ENCODE measurements around the gene IL21R.

Gene IL21R

DNA sequence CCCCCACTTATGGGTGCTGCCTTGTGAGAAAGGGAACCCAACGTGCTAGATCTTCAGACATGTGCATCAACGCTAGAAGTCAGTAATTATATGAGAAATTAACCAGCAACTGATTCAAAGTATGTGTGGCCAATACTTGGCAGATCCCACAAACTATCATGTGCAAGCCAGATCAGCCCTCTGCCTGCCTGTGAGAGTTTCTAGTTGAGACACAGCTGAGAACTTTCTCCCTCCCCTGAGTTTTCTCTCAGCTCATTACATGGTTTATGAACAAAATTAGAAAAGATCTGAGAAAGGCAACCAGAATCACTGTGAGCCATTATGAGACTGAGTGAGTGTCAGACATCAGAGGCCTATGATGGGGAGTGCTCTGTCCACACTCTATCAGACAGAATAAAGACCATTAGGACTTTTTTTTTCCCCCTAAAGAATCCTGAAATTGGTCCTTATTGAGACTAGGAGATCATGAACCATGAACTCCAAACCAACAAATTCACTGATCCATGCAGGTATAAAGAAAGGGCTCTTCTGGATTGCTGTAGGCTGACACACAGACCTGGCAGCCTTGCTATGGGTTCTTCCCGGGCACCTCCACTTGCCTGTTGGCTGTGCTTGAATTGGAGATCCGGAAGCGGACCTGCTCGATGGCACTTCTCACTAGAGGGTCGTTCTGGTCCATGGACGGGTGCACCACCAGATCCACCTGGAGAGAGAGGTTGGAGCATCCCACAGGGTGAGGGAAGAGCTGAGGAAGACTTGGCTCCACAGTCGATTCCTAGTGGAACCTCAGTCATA, 96.3 kb downstream of the IL21R start:
- no peak for DNase-seq

DNA sequence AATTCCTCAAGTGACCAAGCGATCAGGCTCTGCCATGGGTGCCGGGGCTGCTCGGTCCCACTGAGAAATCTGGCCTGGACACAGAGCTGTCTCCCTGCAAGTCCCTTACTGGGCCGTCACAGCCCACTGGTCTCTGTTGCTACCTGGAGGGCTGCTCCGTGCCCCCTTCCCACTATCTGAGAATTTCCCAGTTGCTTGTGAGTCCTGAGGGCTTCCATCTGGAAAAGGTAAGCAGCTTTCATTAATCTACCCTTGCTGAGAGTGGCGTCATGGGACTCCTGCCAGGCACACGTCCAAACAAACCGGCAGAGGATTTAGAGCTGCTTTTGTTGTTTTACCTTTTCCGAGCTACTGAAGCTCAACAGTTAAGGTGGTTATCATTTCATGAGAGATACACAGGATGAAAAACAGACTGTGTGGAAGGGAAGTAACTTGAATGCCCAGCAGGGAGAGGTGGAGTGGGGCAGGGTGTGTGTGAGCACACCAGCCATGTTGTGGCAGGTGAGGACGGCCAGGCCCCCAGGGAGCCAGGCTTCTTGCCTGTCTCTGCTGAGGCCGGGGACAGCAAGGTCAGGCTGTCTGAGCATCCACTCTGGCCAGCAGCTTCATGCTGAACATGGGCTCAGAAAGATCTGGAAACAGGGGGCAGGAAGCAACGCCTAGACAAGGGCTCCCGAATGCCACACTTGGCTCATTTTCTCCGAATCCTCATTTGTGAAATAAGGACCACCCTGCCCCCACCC, 97.1 kb downstream of the IL21R start:
- DNase-seq: peak; percentile 69

DNA sequence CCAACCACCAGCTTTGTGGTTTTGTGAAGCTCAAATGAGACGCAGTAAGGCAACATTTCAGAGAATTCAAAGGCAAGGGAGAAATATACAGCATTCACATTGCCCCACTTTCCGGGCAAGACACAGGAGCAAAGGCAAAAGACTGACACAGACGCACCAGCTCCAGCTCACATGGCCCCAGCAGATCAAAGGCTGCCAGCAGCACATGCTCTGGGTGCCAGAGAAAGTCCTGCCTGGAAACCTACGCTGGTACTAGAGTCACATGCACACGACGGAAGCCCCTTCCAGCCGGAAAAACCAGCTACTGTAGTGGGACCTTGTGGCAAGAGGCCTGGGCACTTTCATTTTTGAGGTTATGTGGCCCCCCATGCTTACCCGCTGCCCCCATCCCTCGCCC, 97.7 kb downstream of the IL21R start:
- DNase-seq: no peak

DNA sequence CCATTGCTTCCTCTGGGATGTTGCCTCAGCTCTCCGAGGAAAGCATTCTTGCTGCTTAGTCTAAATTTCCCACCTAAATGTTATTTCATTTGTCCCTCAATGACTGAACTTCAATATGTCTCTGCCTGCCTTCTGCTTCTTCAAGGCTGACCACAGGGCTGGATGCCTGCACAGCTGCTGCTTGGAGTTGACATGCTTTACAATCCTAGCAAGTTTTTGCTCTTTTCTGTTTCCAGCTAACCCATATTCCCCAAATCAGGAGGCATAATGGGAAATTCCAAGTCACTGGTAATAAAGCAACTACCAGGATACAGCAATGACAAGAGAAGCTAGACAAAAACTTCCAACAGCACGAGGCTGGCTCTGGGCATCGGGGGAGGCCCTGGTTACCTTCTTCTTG, 98.8 kb downstream of the IL21R start:
- no peak for DNase-seq

Data from NCI-H82 (cell line).